Stimulated activated naive CD8-positive, alpha-beta T cell treated with anti-CD3 and anti-CD28 coated beads, Interleukin-15, Interleukin-2, amounts not matched to agents 100 U/mL and 50 U/mL, for 24 hours (primary cell): ENCODE measurements around the gene TFF2.
A peak's percentile ranks its signal among the peaks of the same experiment; 100 is the strongest.

Experiments
- ATAC-seq: fragments of 150-1000 bp; cut with Tn5 transposase; one replicate; pipeline ENCODE4 v1.10.0; 2021
- DNase-seq: peaks from one replicate; pipeline ENCODE4 v3.0.0; 2021

TFF2 gene

DNA sequence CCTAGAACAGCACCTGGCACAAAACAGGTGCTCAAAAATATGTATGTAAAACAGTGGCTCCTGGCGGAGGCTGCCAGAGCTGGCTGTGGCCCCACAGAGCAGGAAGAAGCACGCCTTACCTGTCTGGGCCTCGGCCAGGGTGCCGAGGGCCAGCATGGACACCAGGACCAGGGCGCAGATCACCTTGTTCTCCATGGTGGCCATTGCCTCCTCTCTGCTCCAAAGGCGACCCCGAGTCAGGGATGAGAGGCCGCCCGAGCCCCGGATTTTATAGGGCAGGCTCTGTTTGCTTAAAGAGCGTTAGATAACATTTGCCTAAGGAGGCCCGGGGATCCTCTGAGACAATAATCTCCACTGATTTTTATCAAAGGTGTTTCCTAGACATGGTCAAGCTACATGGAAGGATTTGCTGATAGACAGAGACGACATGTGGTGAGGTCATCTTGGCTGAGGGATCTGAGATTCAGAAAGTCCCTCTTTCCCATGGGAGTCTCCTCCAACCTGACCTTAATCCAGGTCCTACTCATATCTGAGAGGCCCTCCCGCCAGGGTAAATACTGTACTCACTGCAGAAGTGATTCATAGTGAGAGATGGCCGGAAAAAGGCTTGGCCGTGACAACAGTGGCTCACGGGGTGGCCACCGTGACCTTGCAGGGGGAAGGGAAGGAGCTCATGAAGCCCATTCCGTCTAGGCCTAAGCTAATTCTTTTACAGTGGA is 15.7 kb upstream of the TFF2 start, which contains the start of gene TFF1:
TFF1 (minus strand) TSS at position 244 of the 719 bp plus-strand sequence; CDS start at position 204, 40 bp downstream.
- ATAC-seq (no peak), DNase-seq (no peak)

DNA sequence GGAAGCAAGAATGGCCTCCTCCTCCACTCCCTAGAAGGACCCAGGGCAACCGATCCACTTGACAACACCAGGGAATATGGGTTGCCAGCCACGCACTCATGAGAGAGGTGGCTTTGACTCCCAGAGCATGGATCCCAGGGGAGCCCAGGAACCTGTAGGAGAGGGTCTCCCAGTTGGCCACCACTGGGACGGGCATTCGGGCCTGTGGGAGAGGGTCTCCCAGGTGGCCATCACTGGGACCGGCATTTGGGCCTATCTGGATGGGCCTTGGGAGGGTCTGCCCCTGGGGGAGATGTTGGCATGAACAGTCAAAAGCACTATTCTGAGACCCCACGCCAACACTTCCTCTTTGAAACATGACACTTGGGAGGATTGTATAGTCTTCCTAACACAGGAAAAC is 15.0 kb upstream of the TFF2 start:
- no peak for ATAC-seq
- no peak for DNase-seq

DNA sequence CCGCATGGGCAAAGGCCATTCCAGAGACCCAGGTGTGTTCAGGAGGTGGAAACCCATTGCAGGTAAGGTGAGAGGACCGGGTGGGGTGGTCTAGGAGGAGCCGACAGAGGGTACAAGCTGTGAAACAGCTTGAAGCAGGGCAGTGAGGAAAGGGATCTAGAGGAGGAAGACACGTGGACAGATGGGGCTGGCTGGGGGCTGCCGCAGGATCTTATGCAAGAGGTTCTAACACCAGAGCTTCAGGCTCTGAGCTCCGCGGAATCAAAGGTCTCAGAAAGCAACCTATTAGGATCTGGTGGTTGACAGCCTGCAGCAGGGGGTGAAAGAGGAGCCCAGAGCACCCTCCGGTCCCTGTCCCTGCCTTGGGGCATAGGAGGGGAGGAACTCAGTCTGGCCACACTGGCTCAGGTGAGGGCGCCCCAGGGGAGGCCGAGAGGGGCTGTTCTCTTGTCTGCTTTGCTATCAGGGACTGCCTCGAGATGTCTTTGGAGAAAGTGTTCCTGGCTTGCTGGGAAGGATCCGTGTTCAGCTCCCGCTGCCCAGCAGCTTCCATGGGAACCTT is 13.6 kb upstream of the TFF2 start:
- ATAC-seq (no peak), DNase-seq (no peak)

DNA sequence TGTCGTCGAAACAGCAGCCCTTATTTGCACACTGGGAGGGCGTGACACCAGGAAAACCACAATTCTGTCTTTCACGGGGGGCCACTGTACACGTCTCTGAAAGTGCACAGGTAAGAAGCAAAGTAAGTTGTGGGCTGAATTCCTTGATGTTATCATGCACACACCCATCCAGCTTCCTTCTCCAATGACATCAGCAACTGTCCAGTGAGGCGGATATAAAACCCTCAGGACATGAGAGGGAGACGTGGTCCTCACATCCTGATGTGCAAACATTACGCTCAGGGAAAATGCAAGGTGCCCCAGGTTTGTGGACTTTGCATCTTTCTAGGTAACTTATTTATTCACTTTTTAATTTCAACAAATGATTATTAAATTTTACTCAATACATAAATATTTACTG is 12.5 kb upstream of the TFF2 start:
- DNase-seq, result no peak
- no peak for ATAC-seq

DNA sequence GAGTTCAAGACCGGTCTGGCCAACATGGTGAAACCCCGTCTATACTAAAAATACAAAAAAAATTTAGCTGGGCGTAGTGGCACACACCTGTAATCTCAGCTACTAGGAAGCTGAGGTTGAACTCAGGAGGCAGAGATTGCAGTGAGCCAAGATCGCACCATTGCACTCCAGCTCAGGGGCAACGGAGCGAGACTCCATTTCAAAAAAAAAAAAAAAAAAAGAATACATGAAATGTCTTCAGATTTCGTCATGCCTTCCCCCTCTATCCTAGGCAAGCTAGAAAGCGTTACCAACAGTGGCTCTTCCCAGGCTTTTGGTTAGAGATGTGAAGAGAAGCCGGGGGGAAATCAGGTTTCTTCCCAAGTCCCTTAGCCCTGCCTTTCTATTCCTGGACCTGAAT is 11.9 kb upstream of the TFF2 start:
- no peak for ATAC-seq
- no peak for DNase-seq

DNA sequence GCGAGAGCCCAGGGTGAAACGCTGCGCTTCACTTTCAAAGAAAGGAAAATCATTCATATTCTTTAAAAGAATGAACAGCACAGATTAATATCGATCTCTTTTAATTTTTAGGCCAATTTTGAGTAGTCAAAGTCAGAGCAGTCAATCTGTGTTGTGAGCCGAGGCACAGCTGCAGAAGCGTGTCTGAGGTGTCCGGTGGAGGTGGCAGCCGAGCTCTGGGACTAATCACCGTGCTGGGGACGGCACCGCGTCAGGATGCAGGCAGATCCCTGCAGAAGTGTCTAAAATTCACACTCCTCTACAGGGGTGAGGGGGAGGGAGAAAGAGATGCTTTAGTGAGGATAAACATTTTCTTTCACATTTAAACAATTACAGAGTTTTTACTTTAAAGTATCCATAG is 11.4 kb upstream of the TFF2 start:
- ATAC-seq, result no peak
- no peak for DNase-seq

DNA sequence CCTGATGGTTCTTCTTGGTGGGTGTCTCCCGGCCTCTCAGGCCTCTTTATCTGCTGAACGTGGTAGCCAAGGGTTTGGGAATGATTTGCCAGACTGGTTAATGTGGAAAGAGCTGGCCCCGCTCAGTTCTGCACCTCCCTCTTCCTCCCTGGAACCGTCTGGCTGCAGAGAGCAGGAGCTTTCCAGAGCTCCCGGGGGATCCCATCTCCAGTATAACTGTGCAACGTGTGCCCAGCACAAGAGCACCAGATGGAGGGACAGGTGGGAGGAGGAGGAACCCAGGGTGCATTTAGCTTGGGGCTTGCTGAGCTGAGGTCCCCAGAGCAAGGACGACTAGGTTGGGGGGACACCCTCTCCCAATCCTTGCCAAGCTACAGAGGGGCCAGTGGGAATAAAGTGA is 10.5 kb upstream of the TFF2 start:
- no peak for DNase-seq
- ATAC-seq, result no peak

DNA sequence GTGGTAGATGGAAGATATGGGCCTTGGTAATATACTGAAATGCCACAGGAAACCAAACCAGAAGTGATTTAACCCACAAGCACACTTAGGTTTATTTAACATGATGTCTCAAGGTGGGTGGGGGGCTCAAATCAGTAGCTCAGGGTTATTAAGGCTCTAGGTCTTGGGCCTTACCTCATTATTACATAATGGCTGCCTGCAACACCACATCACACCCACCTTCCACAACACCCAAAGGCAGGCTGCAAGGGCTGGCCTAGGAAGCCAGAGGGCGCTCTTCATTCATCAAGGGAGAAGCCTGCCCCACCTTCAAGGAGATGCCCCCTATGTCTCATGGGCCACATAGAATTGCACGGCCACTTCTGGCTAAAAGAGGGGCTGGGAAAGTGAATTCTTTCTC is 9.5 kb upstream of the TFF2 start:
- ATAC-seq (peak; percentile 68), DNase-seq (peak; percentile 59)

DNA sequence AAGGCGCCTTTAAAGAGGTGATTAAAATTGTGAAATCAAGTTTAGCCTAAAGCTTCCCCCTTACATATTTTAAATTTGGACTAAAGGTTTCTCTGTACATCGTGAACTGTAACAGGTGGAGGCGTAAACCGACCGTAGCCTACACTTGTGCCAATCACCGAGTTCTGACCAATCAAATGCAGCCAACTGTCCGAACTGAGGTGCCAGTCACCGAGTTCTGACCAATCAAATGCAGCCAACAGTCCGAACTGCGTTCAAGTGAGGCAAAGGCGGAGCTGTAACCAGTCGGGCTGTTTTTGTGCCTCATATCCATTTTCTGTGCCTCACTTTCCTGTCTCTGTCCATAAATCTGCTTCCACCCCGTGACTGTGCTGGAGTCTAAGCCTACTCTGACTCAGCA is 8.1 kb upstream of the TFF2 start:
- DNase-seq (no peak), ATAC-seq (no peak)

DNA sequence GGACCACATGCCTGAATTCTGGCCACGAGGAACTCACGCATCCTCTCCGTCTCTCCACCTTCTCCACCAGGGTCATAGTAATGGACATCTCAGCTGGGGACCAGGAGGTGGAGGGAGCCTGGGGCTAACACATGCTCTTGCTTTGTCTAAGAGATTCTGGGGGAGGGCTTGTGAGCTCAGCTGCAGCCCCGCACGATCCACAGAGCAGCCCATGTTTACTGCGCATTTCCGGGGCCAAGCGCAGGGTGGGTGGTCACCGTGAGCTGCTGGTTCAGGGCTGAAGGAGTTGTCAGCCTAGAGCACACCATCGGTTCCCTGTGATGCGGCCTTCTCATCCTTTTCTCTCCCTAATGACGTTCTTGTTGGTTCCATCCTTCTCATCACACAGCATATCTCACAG is 7.5 kb upstream of the TFF2 start:
- ATAC-seq (no peak), DNase-seq (no peak)

DNA sequence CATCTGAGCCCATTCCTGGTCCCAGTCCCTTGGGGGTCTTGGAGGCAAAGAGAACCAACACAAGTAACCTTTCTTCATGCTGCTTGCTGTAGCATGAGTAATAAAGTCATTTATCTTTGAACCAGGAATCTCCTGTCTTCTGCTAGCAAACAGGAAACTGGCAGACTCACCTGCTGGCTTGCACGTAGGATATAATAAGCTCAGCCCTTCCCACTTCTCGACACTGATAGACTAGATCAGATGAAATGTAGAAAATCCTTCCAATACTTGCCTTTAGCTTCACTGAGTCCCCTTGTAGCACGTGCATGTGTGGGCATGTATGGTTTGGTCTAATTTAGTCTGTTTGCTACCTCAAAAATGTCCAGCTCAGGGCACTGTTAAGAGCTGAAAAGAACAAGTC is 6.5 kb upstream of the TFF2 start:
- ATAC-seq, result no peak
- DNase-seq, result no peak

DNA sequence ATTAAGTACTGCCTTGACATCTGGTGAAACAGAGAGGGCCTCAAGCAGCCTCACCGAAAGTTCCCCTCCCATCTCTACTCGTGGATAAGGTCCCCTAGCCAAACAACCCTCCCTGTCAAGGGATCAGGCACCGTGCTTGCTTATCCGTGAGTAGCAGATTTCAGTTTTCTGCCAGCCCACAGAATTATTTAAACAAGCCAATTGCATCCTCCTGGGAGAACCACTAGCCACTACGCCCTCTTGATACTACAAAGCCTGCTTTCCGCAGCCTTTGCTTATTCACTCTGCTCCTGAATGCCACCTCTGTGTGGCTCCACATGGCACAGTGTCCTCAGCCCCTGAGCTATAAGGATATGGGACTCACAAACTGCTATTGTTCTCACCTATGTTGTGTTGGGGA is 5.9 kb upstream of the TFF2 start:
- ATAC-seq (no peak), DNase-seq (no peak)

DNA sequence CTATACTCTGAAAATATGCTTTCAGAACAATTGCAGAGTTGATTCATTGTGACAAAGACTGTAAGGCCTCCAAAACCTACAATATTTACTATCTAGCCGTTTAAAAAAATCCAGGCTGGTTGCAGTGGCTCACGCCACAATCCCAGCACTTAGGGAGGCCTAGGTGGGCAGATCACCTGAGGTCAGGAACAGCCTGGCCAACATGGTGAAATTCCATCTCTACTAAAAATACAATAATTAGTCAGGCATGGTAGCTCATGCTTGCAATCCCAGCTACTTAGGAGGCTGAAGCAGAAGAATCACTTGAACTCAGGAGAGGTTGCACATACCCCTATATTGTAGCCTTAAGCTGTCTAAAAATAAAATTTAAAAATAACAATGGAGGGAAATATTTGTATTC is 5.3 kb upstream of the TFF2 start:
- DNase-seq (no peak), ATAC-seq (no peak)

DNA sequence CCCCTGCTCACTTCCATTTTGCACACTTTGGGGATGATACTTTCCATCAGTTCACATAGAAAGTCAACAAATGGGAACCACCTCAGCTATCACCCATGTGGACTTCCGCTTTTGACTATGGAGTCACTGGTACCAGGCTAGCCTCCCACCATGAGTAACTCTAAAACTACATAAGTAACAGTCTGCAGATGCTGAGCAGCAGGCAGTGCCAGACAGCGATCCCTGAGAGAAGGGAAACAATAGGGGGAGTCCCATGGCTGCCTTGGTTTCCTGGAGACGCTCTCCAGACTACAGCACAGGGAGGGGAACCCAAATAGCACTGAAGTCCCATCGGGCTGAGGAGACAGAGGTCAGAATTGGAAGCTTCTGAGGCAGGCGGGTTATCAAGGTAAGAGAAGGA is 2.8 kb upstream of the TFF2 start:
- DNase-seq (no peak), ATAC-seq (no peak)

DNA sequence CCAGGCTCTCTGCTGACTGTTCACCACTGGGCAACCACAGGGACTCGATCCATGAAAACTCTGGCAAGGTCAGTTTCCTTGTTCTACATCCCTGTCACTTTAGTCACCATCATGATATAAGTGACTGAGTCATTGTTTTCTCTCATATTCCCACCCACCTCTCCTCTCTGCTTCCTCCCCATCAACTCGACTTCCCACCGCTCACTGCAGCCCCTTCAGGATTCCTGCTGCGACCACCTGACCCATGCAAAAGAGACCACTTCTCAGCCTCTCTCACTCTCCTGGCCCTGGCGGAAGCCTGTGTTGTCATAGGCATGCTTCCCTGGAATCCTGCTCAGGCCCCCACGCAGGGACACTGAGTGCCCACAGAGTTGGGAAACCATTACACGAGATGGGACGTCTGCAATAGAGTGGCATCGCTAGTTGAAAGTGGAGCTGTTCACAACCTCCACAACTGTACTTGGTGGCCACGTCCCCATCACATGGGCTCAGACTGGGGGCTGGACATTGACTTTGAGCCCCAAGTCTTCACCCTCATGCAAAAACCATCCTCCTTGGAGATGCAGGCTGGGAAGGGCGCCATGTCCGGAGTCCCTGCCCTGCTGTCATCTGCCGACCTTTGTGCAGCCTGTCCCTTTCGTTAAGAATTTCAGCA is 1.8 kb upstream of the TFF2 start:
- ATAC-seq, result no peak

DNA sequence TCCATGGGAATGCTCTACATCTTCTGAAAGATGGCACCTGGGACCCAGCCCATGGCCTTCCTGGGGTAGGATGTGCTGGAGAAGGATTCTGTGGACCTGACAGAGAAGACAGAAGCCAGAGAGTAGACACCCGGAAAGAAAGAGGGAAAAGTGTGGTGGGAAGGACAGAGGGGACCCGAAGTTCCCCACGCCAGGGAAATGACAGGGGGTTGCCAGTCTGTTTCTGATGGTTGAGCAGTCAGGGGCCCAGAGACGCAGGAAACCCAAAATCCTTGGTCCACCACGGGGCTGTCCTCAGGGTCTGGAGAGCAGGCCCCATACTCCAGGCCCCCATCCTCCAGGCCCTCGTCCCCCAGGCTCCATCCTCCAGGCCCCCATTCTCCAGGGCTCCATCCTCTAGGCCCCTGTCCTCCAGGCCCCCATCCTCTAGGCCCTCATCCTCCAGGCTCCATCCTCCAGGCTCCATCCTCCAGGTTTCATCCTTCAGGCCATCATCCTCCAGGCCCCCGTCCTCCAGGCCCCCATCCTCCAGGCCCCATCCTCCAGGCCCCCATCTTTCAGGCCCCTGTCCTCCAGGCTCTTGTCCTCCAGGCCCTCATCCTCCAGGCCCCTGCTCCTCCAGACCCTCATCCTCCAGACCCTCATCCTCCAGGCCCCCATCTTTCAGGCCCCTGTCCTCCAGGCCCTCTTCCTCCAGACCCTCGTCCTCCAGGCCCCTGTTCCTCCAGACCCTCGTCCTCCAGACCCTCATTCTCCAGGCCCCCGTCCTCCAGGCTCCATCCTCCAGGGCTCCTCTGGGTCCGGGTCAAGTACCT is 1.0 kb upstream of the TFF2 start:
- DNase-seq (no peak), ATAC-seq (no peak)

More for the DNA sequence above, 1.8 kb upstream of the TFF2 start:
- no peak for DNase-seq

DNA sequence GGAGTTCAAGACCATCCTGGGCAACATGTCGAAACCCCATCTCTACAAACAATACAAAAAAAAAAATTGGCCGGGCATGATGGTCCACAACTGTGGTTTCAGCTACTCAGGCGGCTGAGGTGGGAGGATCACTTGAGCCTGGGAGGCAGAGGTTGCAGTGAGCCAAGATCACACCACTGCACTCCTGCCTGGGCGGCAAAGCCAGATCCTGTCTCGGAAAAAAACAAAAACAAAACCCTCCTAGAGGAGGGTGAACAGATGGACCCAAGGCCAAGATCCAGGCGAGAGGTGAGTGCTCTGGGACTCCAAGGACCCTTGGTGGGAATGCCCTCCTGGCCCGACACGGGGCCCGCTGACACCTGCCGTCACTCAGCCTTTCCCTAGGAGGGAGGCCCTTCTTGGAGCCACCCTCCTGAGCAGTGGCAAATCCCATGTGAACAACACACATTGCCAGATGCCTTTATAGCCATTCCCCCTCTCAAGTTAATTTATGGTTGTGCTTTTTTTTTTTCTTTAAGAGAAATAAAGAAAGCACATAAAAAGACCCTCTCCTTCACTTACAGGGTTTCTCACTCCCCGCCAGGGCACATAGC is 380 bp downstream of the TFF2 start:
- ATAC-seq (no peak), DNase-seq (no peak)

DNA sequence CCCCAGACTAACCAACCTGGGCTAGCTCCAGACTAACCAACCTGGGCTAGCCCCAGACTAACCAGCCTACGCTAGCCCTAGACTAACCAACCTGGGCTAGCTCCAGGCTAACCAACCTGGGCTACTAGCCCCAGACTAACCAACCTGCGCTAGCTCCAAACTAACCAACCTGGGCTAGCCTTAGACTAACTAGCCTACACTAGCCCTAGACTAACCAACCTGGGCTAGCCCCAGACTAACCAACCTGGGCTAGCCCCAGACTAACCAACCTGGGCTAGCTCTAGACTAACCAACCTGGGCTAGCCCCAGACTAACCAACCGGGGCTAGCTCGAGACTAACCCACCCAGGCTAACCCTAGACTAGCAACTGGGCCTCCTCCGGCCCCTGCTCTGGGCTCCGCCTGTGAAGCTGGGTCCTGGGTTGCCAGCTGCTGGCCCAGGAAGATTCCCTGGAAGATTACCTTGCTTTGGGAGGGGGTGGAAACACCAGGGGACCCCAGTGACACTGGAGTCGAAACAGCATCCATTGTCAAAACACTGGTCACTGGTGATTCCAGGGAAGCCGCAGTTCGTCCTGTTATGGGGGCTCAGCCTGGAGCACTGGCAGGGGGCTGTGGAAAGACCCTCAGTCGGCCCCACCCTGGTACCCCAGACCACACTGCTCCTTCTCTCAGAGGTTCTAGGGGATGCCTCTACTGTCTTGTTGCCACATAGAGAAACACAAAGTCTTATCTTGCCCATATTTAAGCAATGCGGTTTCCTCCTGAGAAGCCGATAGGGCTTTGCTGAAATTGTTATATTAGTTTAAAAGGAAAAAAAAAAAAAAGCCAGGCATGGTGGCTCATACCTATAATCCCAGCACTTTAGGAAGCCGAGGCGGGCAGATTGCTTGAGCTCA is 1.1 kb downstream of the TFF2 start:
- ATAC-seq (no peak), DNase-seq (no peak)

DNA sequence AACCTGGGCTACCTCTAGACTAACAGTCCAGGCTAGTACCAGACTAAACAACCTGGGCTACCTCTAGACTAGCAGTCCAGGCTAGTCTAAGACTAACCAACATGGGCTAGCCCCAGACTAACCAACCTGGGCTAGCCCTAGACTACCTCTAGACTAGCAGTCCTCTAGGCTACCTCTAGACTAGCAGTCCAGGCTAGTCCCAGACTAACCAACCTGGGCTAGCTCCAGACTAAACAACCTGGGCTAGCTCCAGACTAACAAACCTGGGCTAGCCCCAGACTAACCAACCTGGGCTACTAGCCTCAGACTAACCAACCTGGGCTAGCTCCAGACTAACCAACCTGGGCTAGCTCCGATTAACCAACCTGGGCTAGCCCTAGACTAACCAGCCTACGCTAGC is 2.0 kb downstream of the TFF2 start:
- DNase-seq (no peak), ATAC-seq (no peak)

DNA sequence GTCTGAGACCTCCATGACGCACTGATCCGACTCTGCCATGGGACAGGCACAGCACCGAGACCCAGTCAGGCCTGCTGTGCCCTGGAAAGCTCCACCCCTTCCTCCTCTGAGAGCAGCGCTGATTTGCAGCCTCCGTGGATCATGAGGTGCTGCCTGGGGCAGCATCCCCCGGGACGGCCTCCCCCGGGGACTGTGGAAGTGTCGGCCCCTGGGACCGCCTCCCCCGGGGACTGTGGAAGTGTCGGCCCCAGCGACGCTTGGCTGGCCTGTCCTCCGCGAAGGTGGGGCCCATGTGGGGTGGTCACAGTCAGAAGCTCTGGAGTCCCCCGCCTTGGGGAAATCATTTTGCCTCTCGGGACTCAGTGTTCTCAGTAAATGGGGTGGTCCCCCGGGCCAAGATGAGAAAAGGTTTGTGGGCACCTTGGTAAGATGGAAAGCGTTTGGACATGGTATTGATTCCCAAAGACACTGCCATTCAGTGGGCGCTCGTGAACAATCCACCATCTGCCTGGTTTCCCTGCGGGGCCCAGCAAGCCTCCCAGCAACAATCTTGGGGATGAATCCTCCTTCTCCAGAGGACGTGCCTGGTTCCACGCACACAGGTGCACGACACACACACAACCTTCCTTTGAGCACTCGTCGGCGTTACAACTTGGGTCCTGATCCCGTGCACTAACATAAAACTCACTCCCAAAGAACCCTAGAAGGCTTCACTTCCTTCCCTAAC is 3.0 kb downstream of the TFF2 start:
- no peak for ATAC-seq
- DNase-seq, result no peak
